Measurements from ENCODE around the gene GJC1. TPM values are rescaled to one million over a fixed set of nuclear protein-coding genes. Genes with fewer than 3 reads are reported as not detected.

The GJC1 gene
- total RNA-seq, 1 experiment from 2014 or later, result 89.4 TPM

- no peak within 1 kb of the TSS for H3K27ac ChIP-seq (ENCODE audit: low read length)
- in situ Hi-C loops (cut with HindIII; ENCODE audit: low pct_unique_long_range_greater_than_20kb, low sequenced_read_pairs), result no loop called here
- no peak for ATAC-seq
- H3K9me3 ChIP-seq (ENCODE audit: control insufficient read depth, insufficient read depth, low read depth, low read length), result no peaks in the 10 kb centered on the region
- H3K4me1 ChIP-seq (ENCODE audit: control insufficient read depth, insufficient read depth, low read length), result no peaks in the 10 kb centered on the region; the same call in 1 of the 2 replicates
- no peak for TF ChIP-seq SIN3A (IDR thresholded peaks at IDR 0.05; ENCODE audit: borderline replicate concordance, insufficient read depth, low read depth, low read length)
- TF ChIP-seq TCF7L2 (IDR thresholded peaks at IDR 0.05; ENCODE audit: low read depth, low read length), result no peak
- no peak for TF ChIP-seq POLR2AphosphoS5 (IDR thresholded peaks at IDR 0.05; ENCODE audit: low read depth, low read length)
- TF ChIP-seq REST (IDR thresholded peaks at IDR 0.05; ENCODE audit: insufficient read depth in 1 of 2, low read depth in 2 of 2, low read length in 1 of 2), result no peak
- TF ChIP-seq, protein P1, sequence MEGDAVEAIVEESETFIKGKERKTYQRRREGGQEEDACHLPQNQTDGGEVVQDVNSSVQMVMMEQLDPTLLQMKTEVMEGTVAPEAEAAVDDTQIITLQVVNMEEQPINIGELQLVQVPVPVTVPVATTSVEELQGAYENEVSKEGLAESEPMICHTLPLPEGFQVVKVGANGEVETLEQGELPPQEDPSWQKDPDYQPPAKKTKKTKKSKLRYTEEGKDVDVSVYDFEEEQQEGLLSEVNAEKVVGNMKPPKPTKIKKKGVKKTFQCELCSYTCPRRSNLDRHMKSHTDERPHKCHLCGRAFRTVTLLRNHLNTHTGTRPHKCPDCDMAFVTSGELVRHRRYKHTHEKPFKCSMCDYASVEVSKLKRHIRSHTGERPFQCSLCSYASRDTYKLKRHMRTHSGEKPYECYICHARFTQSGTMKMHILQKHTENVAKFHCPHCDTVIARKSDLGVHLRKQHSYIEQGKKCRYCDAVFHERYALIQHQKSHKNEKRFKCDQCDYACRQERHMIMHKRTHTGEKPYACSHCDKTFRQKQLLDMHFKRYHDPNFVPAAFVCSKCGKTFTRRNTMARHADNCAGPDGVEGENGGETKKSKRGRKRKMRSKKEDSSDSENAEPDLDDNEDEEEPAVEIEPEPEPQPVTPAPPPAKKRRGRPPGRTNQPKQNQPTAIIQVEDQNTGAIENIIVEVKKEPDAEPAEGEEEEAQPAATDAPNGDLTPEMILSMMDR (IDR thresholded peaks at IDR 0.05), result no peak
- H3K27me3 ChIP-seq (ENCODE audit: control insufficient read depth, insufficient read depth, low read length), result no peaks in the 10 kb centered on the region
- POLR2A ChIA-PET, result no interaction called here
- no peak for DNase-seq (ENCODE audit: low read depth, low spot score)
- CTCF ChIA-PET, result no interaction called here
- no TSS peak for BruUV-seq (replicated peaks)
- H3K4me3 ChIP-seq (ENCODE audit: low read depth in 2 of 2, low read length in 2 of 2), result no peak within 1 kb of the TSS
- intact Hi-C loops (cut with micrococcal nuclease; ENCODE audit: unreplicated experiment), result no loop called here
- no peaks in the 10 kb centered on the region; the same call in 1 of the 2 replicates for H3K36me3 ChIP-seq (ENCODE audit: control insufficient read depth, insufficient read depth, low read length)
Observed at GRCh38 chr17:44847586-44847985, 17.5 kb upstream of the GJC1 start, which contains the start of gene HIGD1B. Gene HIGD1B (plus strand): TSS chr17:44847883. CDS start chr17:44848153, 270 bp downstream.

DNA sequence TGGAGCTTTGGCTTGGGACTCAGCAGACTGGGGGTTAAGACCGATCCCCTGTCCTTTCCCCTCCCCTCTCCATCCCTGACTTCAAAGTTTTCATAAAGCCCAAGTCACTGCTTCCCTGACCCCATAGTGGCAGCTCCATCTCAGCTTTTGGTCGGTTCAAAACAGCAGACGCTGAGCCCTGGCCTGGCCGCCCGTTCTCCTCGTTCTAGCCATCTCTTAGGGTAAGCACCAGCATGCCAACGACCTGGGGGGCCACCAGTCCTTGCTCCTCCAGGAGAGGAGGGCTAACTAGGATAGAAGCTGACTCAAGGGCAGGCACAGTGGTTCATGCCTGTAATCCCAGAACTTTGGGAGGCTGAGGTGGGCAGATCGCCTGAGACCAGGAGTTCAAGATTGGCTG is 16.1 kb upstream of the GJC1 start:
- no peaks in the 10 kb centered on the region for H3K36me3 ChIP-seq (ENCODE audit: control insufficient read depth, insufficient read depth, low read length)
- intact Hi-C loops (cut with micrococcal nuclease; ENCODE audit: unreplicated experiment), result no loop called here
- in situ Hi-C loops (cut with HindIII; ENCODE audit: low pct_unique_long_range_greater_than_20kb, low sequenced_read_pairs), result no loop called here
- no peaks in the 10 kb centered on the region for H3K9me3 ChIP-seq (ENCODE audit: control insufficient read depth, insufficient read depth, low read depth, low read length)
- no peaks in the 10 kb centered on the region for H3K27me3 ChIP-seq (ENCODE audit: control insufficient read depth, insufficient read depth, low read length)
- no TSS peak for BruUV-seq (replicated peaks)
- ATAC-seq (no peak), DNase-seq (ENCODE audit: low read depth, low spot score) (no peak)
- no peak overlapping the region for H3K27ac ChIP-seq (ENCODE audit: low read length)
- H3K4me3 ChIP-seq (ENCODE audit: low read depth in 2 of 2, low read length in 2 of 2), result no peak overlapping the region
- ChIA-PET CTCF (no interaction called here), POLR2A (interaction anchor here (0.6 kb wide), 1 partner anchor 23 kb away, joined by 15 read pairs; no protein-coding TSS in a partner anchor)
- H3K4me1 ChIP-seq (ENCODE audit: control insufficient read depth, insufficient read depth, low read length), result no peaks in the 10 kb centered on the region; the same call in 1 of the 2 replicates
- TF ChIP-seq POLR2AphosphoS5 (IDR thresholded peaks at IDR 0.05; ENCODE audit: low read depth, low read length) (no peak), TCF7L2 (IDR thresholded peaks at IDR 0.05; ENCODE audit: low read depth, low read length) (no peak), REST (IDR thresholded peaks at IDR 0.05; ENCODE audit: insufficient read depth in 1 of 2, low read depth in 2 of 2, low read length in 1 of 2) (no peak), SIN3A (IDR thresholded peaks at IDR 0.05; ENCODE audit: borderline replicate concordance, insufficient read depth, low read depth, low read length) (no peak)
- TF ChIP-seq, protein P1 (IDR thresholded peaks at IDR 0.05), result no peak

Data from Panc1 (cell line).